Stomach (tissue), 4 donors: ENCODE data around the gene ITM2A.

Experiments
- CTCF ChIP-seq, 7 experiments: fragments of 450-650 bp in 4 of 7; fragments of 200-600 bp in 3 of 7; sonication (generic) in 3 of 7; IDR thresholded peaks; one replicate each; pipeline ENCODE4 v1.5.1; 2016 to 2019; ENCODE audit warnings: antibody characterized with exemption in 7 of 7, control low read depth in 2 of 7, mild to moderate bottlenecking in 1 of 7
- EP300 ChIP-seq: sonication (generic); formaldehyde crosslinking; IDR thresholded peaks from one replicate; pipeline ENCODE4 v1.6.1; 2017; ENCODE audit warnings: antibody characterized with exemption
- POLR2A ChIP-seq, 4 donors: fragments of 450-650 bp; IDR thresholded peaks; one replicate each; pipeline ENCODE4 v1.6.1; 2016; ENCODE audit warnings: antibody characterized with exemption in 4 of 4, control low read depth in 2 of 4, mild to moderate bottlenecking in 1 of 4, moderate library complexity in 1 of 4
- POLR2AphosphoS5 ChIP-seq, 3 donors: sonication (generic); formaldehyde crosslinking; IDR thresholded peaks; one replicate each; pipeline ENCODE4 v1.6.1; 2016; ENCODE audit warnings: antibody characterized with exemption in 3 of 3

DNA sequence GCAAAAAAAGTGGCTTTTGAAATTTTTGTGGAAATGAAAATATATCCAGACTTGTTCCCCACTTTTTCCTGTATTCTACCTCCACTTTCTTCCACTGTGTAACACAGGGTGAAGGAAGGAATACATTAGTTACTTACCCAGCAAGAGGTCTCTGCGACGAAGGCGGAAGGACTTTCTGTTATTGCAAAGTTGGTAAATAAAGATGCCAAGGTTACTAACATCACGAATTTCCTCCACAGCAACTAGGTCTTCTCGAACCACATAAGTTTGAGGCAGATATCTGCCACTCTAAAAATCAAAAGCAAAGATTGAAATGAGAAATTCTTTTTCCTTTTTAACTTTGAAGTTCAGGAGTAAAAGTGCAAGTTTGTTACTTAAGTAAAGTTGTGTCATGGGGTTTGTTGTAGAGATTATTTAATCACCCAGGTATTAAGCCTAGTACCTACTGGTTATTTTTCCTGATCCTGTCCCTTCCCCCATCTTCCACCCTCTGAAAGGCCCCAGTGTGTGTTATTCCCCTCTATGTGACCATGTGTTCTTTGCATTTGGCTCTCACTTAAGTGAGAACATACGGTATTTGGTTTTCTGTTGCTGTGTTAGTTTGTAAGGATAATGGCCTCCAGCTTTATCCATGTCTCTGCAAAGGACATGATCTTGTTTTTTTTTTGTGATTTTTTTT lies 5.8 kb downstream of the ITM2A start:
- TF ChIP-seq CTCF (IDR thresholded peaks at IDR 0.05) = no peak
- no peak for TF ChIP-seq POLR2A (IDR thresholded peaks at IDR 0.05)
- TF ChIP-seq POLR2AphosphoS5 (IDR thresholded peaks at IDR 0.05) = no peak
- no peak for TF ChIP-seq EP300
